ENCODE measurements around the gene NKX2-1.
"Not testable (repeated sequence)": the region's sequence is repeated elsewhere in the genome, so short reads cannot be mapped to it uniquely, and the experiment has no call there.

NKX2-1 gene

DNA sequence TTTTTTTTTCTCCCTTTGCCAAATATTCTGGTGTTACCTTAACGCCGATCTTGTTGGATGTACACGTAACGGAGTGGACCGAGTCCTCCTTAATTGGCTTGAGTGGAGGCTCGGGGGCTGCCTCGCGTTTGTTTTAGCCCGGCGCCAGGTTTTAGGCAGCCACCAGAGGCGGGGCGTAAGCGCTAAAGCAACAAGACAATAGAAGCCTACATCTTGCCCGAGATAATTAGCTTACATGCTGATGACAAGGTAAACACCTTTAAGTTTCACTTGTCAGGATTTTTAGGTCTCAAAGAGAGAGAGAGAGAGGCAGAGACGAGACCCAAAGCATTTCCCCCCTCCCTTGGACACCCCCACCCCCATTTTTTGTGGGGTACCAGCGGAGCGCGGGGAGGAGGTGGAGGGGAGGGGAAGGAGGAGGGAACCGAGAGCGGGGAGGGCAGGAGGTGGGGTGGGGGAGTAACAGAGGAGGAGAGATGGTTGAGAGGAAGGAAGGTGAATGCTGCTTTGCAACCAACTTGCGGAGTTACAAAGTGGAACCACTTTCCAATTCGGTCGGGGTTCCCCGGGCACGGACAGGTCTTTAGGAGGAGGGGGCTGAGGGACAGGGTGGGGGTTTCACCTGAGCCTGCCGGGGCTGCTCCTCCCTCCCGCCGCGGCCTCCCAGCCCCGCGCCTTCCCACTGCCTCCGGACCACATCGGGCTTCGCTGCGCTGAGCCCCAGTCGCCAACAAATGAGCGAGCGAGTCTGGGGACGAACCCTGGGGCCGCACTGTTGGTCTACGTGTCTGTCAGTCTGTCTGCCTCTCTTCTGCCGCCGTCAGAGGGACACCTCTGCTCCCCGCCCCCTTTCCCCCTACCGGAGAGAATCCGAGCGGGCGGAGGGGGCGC lies at the start of gene NKX2-1:
NKX2-1 (minus strand) TSS at position 802 of the 891 bp plus-strand sequence; CDS start at position 699, 103 bp downstream.
- no peak for DNase-seq (ENCODE audit: low spot score)

DNA sequence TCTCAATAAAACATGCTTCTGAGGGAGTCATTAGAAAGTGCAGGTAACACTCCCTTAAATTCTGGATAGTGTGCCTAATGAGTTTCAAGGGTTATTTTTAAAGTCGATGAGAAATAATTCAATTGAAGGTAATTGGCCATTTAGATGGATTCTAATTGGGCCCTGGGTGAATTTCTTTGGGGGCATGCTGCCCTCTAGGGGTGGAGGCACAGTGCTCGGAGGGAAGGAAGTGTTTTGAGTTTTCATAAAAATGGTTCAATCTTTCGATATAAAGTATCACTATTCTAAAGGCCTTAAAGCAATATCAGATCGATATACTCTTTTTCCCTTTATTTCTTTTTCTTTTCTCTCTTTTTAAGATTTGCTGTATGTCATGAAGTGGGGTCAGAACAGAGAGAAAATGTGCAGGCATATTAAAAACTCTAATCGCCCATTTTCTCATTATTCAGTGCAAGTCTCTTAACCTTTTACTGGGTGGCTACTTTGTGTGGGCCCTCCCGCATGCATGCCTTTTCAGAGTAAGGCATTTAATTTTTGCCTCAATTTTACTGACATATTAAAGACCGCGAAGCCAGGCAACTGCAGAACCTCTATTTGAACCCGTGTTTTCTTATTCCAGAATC lies 36.9 kb upstream of the NKX2-1 start:
- DNase-seq (ENCODE audit: low spot score) = peak; percentile 75

DNA sequence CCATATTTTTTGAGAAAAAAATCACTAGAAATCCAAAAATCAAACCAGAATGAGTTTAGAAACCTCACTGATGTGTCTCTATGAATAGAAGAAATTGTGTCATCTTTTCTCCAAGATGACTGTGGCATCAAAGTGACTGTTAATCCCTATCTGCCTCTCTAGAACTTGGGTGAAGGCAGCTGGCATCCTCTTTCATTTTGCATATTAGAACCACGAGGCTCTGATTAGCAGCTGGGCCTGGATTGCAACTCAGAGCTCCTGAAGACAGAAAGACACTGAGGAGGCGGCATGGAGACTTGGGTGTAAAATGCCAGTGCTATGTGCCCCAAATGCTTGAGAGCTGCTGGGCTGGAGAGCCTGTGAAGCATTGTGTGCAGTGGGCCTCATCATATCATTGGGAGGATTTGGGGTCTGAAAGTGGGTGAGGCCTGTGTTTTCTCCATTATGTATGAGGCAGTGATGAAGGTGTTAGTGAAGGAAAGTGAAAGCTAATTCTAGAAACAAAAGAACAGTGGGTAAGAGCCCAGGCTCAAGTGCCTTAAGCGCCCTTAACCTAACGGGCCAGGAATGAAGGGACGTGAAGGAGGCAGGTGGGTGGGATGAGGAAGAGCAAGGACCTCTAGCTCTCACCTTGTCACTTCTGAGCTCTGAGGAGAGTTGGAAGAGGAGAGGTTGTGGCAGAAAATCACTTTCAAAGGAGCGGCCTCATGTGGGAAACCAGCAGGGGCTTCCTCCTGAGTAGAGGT lies 36.1 kb upstream of the NKX2-1 start:
- no peak for DNase-seq (ENCODE audit: low spot score)

DNA sequence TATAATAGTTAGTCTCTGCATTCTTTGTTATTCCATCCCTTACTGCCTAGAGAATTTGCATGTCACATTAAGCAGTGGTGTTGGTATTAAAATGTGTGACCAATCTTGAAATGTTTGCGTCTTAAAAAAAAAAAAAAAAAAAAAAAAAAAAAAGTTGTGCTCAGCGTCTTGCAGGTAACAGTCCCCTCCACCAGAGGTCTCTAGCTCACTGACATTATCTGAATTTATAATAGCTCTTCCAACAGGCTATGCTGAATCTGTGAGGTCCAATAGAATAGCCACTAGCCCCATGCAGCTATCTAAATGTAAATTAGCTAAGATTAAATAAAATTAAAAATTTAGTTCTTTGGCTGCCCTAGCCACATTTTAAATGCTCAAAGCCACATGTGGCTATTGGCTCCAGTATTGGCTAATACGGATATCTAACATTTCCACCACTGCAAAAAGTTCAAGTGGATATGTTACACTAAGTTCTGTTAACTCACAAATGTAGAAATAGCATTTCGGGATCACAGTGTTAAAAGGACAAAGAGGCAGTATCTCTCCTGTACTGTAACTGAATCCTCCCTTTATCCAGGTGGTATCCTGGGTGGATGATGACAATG lies 33.7 kb upstream of the NKX2-1 start:
- peak; percentile 72 for DNase-seq (ENCODE audit: low spot score)

DNA sequence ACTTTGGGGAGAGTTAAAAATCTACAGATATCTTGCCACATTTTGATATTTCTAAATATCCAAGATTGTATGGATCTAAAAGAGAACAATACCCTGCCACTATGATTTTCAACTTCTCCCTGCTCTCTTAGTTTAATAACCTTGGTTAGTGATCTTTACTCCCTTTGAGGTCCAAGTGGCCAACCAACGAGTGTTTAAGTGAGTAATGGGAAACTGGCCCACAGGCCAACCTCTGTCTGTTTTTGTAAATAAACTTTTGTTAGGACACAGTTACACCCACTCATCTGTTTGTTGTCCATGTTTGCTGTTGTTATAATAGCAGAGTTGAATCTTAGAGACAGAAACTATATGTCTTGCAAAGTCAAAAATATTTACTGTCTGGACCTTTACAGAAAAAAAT lies 30.9 kb upstream of the NKX2-1 start:
- DNase-seq (ENCODE audit: low spot score) = no peak

DNA sequence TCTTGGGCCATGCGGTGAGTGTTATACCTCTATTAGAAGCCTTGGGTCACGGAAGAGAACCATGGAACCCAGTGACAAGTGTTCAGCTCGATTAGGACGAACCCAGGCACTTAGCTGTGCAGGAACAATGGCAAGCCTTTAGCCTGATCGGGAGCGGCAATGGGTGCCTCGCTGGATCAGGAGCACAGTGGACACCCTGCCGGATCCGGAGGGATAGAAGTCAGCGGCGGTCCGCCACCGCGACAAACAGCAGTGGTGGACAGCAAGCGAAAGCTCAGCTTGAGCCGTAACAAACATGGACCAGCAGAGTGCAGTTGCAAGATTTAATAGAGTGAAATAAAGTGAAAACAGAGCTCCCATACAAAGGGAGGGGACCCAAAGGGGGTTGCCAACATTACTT lies 24.2 kb upstream of the NKX2-1 start:
- not testable (repeated sequence) for DNase-seq (ENCODE audit: low spot score)

DNA sequence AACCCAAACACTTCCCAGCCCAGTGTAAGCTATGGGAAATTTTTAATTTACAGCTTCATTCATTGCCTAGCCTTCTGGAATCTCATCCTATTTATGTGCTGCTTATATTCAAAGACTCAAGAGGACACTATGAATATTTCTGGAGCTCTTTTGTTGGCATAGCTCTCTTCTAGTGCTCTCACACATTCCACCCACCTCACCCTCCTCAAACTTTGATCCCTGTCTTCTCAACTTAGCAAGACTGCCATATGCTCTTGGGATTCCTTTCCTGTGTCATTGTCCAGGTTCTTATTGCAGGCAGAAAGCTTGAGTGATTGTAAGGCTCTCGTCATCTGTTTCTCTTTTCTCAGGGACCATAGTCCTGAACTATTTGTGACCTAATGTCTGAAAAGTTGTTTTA lies 18.0 kb upstream of the NKX2-1 start:
- no peak for DNase-seq (ENCODE audit: low spot score)

DNA sequence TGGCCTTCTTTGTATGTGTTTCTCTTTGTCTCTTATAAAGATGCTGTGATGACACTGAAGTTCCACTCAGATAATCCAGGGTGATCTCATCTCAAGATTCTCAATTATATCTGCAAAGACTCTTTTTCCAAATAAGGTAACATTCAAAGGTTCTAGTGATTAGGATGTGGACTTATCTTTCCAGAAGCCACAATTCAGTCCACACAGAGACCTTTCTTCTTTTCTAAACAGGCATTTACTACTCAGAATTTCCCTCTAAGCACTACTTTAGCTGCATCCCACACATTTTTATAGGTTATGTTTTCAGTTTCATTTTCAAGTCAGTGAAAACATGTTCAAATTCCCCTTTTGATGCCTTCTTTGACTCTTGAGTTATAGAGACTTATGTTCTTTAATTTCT lies 9.0 kb upstream of the NKX2-1 start:
- DNase-seq (ENCODE audit: low spot score) = no peak

DNA sequence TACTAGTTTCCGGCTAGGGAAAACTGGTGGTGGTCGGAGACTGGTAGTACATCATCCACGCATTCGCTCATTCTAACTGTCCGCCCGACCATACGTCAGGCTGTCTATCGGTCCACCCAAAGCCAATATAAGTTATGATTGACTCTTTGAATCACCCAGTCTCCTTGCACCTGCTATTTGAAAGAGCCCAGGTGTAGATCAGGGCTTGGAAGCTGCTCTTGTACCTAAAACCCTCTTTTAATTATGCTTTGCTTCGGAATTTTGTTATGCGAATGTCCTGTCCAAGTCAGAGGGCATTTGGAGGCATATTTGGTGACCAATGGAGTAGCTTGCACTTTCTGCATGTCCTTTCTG lies 5.7 kb upstream of the NKX2-1 start:
- no peak for DNase-seq (ENCODE audit: low spot score)

DNA sequence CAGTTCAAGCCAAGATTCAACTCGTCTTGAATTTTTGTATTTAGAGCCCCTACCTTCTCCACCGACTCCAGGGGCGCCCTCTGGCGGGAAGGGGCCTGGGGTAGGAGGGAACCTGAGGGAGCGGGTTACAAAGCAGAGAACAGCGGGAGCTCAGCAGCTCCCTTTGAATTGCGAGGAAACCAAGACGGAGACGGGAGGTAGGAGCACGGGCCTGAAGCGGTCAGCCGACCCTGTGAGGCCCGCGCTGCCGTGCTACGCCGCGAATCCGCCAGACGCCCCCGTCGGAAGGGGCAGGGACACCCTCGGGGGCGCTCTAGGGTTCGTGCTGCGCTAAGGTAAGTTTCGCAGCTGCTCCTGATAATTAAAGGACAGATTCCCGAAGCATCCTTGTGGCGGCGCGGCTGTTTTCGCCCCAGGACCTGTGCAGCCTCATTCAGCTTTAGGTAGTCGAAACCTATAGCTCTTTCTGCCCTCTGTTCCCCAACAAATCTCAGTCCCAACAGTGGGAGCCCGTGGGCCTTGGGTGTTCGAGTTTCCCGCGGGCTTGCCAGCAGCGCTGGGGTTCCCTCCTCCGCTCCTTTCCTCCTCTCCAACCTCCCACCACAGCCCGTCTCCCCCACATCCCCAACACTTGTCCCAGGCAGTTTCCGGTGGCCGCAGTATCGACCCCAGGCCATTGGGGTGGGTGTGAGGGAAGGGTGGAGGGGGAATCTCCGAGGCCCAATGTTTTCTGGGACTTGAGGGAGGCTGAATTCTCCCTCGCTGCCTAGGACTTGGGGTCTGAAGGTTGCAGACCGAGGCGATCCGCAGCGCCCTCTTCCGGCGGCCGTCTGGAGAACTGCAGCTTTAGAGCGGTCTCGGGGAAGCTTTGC lies 5.1 kb upstream of the NKX2-1 start:
- DNase-seq (ENCODE audit: low spot score) = no peak

DNA sequence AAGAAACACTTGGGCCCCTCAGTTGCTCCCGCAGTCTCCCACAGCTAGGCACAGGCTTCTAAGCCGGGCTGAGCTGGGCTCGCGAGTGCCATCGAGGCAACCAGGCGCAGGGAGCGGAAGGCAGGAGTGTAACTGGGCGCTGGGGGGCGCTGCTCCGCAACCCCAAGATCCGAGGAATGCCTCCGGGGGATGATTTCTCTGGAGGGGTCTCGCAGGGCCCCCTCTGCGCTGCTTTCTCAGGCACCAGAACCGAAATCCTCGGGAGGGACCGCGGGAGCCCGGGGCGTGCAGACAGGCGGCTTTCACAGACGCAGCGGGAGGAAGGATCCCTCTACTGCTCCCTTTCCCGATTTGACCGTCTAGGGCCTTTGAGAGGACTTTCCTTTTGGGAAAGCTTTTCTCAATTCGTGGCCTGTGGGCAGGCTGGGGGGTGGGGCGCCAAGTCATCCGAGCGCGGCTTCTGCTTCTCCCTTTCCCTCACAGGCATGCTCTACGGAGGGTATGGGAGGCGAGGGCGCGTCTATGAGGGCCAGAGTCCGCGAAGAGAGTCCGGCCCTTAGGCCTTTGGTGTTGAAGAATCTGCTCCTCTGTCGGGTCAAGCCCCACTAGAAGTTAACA lies 4.3 kb upstream of the NKX2-1 start:
- no peak for DNase-seq (ENCODE audit: low spot score)

DNA sequence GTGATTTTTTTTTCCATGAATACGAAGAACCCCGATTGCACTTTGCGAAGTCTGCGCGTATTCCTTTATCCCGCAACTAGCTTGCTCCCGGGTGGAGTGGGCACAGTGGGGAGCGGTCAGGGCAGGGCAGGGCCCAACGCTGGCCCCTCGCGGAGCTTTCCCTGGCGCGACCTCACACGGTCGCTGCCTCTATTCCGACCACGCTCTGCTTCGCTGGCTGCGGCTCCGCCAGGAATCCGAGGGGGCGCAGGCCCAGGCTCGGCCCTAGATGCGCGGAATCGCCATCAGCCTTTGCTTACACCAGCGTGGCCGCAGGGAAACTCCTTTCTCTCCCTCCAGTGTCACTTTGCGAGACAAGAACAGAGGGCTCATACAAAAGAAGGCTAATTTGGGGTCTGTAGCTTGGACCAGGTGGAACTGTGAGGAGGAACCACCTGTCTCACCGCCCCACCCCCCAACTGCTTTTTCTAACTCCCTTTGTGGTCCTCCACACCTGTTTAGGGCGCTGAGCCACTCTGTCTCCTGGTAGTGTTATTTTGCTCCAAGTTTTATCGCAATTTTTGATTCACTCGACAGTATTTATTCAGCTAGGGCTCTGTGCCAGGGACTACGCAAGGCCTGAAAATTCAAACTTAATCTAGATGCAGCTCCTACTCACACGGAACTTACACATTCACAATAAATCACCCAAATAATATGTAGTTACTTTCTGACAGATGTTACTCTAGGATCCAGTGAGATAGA lies 3.1 kb upstream of the NKX2-1 start:
- no peak for DNase-seq (ENCODE audit: low spot score)

DNA sequence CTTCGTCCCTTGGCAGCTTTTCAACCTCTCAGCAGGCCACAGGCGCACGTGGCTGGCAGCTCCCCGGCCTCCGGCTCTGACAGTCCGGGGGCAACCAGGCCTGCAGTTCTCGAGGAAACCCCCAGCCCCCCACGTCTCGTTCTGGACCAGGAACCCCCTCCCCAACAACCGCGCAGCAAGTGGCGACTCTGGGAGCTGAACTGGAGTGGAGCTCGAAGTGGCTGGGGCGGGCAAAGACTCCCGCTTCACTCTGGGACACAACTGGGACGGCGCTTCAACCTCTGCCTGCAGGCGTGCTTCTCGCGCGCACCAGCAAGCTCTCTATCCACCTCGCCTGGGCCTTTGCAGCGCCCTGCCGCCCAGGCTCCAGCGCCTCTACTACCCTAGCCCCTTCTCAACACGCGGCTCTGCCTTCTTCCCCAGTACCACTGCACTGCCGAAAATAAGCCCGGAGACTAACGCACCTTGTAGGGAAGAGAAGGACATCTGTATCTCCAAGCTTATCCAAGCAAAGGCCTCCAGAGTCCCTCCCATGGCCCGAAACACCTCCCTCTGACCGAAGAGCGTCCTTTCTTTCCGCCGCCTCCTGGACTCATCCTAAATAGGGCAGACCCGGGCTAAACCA lies 2.4 kb upstream of the NKX2-1 start:
- no peak for DNase-seq (ENCODE audit: low spot score)

DNA sequence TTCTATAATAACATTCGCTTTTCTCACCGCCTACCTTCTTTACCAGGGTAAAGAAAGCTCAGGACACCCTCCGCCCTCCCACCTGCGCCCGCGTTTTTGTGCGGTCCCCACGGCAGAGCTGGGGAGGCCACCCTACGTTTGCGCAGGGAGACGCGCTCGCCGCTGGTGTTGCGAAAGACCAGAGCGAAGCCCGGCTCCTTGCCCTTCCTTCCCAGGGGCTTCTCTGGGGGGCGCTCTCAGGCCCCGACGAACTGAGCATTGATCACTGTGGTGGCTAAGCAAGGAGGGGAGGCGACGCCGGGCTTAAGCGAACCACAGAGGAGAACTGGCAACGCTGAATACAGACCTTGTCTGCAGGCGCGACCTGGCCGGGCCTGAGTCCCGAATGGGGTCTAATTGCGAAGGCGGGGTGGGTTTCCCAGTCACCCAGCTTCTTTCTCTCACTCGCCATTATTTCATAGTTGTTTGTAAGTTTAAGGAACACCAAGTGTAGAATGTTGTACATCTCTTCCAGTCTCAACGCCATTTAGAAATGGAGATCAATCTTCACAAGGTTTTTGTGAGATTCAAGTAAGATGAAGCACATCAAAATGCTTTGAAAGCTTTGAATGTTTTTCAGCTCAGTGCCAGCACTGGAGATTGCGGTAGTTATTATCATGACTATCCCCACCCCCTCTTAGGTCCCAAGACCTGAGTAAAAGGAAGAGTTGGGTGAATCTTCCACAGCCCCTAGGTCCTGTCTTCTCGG lies 1.7 kb upstream of the NKX2-1 start:
- DNase-seq (ENCODE audit: low spot score) = no peak

DNA sequence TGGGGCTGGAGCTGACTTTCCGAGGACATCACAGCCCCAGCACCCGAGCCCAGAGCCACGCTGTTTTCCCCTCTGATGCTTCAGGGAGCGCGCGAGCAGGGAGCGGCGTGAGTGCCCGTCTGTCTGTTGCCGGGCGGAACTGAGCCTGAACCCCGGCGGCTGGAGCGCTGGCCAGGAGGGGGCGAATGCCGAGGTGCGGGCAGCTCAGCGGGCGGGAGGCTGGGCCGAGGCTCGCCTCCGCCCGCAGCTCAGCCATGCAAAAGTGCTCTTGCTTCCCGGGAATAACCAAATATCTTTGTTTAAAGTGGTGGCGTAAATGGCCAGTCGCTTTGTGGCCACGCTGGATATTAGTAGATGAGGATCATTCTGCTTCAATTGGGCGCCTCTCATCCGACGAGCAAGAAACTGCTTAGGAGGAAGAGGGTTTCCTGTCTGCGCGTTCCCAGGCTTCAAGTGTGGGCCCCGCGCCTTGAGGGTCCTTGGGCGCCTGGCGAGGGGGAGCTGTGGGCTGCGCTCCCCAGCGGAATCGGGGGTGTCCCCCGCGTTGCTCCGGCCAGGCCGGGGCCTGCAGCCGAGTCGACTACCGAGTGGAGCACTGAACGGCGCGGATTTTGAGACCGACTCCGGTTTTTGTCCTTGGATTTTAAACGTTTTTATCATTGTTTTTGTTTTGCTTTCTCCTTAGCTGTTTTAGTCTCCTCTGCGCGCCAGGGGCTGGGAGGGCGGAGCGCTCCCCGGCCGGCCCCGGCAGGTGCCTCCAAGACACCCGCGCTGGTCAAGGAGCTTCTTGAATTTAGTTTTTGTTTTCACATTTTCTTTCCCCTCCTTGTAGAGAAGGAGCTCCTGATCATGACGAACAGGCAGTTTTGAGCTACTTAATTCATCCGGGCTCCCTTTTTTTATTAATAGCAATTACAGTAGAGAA lies 831 bp upstream of the NKX2-1 start:
- peak; percentile 69 for DNase-seq (ENCODE audit: low spot score)

DNA sequence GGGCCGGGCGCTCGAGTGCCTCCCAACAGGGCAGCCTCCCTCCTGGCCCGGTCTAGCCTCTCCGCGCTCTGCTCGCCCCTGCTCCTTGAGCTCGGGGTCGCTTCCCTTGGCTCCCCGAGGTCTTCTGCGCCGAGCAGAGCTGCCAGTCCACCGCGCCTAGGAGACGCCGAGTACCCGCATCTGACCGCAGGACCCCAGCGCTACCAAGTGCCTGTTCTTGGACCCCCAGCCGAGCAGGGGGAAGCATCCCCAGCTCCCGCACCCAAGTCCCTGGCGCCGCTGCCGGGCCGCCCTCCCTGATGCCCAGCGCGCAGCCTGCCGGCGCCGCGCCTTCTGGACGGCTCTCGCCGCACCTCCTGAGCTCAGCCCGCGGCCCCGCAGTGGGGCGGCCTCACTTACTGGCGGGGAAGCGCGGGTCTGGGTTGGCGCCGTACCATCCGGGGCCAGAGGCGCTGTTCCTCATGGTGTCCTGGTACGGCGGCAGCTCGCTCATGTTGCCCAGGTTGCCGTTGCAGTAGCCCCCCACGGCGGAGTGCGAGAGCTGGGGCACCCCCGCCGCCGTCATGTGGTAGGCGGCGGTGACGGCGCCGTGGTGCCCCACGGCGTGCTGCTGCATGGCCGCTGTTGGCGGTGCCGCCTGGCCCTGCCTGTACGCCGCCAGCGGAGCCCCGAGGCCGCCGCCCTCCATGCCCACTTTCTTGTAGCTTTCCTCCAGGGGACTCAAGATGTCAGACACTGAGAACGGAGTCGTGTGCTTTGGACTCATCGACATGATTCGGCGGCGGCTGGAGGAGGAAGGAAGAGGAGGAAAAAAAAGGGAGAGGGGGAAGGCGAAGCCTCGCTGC lies 1.2 kb downstream of the NKX2-1 start:
- no peak for DNase-seq (ENCODE audit: low spot score)

DNA sequence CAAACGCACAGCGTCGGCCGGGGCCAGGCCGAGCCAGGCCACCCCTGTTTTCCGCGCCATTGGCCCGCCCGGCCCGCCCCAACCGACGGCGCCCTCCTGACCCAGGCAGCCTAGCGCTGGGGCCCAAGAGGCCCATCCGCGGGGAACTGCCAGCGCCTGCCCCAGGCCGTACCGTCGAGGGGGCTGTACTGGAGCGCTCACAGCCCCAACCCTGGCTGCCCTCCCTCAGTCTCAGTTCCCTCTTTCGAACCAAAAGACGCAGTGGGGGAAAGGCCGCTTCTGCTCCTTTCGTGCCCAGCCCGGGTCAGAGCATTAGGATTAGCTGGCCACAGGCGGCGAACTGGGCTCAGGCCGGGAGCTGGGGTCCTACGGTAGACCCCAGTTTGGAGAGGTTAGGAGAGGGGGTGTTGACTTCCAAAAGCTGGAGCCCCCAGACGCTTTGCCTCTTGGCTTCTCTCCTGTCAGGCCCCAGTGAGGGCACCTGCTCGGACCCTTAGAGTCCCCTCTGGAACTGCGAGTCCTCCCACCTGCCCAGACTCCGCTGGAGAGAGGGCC lies 1.9 kb downstream of the NKX2-1 start:
- no peak for DNase-seq (ENCODE audit: low spot score)
